CD4-positive, alpha-beta T cell treated with Interleukin-17A for 1 hour (primary cell): ENCODE results near the gene IQCE.
"Not testable (repeated sequence)": the region's sequence is repeated elsewhere in the genome, so short reads cannot be mapped to it uniquely, and the experiment has no call there.

Experiments used
- DNase-seq: peaks from one replicate; pipeline ENCODE4 v3.0.0-alpha.2; 2020

Gene IQCE

GRCh38 chr7:2555121-2556052 is 3.4 kb upstream of the IQCE start, which contains the start of gene BRAT1:
TSS of gene BRAT1 (minus strand) at chr7:2555524. CDS start at chr7:2554431, 1,093 bp downstream.
- peak; percentile 94 for DNase-seq

DNA sequence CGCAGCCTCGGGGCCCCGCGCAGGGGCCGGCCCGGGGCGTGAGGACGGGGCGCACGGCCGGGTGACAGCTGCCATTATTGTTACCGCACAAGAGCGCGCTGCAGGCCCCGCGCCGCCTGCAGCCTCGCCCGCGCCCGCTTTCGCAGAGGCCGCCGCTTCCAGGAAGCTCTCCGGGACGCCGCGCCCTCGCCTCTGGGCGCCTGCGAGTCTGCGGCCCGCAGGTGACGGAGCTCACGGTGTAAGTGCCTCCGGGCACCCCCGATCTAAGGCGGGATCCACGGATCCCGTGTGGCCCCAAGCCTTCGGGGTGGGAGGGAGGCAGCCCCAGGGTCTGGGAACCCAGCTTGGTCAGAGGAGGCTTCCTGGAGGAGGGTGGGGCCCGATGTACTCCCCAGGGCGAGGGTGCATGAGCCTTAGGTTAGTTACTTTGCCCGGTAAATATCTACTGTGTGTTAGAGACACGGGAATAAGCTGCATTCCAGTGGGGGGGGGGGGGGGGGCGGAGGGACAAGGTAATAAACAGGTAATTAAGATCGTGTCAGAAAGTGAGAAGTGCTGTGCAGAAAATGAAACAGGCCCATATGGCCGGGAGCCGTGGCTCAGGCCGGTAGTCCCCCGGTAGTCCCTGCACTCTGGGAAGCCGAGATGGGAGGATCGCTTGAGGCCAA is 638 bp downstream of the IQCE start:
- no peak for DNase-seq

- not testable (repeated sequence) for DNase-seq
Observed at GRCh38 chr7:2563955-2564354, 5.2 kb downstream of the IQCE start.

GRCh38 chr7:2564970-2565540 is 6.3 kb downstream of the IQCE start:
- no peak for DNase-seq

DNA sequence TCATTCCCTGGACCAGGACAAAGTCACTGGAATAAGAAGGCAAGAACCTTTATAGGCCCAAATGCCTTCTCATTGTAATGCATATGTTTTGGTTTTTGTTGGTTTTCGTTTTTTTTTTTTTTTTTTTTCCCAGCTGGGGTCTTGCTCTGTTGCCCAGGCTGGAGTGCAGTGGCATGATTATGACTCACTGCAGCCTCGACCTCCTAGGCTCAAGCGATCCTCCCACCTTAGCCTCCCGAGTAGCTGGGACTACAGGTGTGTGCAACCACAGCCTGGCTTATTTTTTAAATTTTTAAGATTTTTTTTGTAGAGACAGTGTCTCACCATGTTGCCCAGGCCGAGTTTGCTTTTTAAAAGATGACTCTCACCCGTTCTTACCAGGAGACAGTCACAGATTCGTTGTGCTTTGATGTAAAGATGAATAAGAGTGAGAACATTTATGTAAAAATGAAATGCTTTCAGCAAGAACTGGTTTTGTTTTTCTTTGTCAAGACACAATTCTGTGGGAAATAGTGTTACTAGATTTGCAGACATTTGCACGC is 7.6 kb downstream of the IQCE start:
- DNase-seq = no peak

- peak; percentile 42 for DNase-seq
Observed at GRCh38 chr7:2566890-2567678, 8.3 kb downstream of the IQCE start.

DNA sequence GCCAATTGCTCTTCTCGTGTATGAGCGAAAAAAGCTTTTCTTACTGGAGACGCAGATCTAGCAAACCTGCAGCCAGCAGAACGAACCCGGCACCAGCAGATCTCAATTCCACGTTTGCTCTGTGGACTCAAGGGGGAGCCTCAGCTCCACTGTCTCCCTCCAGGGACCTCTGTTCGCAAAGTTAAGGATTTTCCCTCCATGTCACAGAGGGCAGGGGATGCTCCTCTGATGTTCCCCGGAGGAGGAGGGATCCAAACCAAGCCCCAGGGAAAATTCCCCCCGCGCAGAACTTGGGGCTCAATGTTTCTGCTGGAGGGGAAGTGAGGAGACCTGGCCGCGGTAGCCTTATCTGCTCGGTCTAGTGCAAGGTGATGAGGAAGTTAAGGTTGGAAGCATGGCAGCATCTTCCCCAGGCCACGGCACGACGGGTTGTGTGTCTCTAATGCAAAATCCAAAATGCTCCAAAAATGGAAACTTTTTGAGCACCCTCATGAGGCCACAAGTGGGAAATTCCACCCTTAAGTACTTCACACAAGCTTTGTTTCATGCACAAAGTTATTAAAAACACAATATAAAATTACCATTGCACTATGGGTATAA is 9.0 kb downstream of the IQCE start:
- DNase-seq = no peak

GRCh38 chr7:2568521-2569223 is 9.9 kb downstream of the IQCE start:
- DNase-seq = no peak

- DNase-seq = no peak
Observed at GRCh38 chr7:2569421-2569820, 10.6 kb downstream of the IQCE start.

DNA sequence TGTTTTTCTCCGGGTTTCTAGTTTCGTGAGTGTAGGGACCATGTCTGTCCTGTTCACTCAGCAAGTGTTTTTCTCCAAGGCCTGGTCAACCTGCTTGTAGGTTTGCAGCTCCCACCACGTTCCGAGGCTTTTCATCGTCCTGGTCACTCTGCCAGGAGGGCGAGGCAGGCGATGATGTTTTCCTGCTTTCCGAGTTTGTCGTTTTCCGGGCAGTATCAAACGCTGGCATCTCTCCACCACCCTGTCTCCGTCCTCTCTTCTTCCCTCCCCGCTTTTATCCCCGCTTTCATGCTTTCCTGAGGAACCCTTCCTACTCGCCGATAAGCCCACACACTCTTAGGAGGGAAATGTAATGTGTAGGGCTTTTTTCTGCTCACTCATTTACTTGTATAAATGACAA is 11.2 kb downstream of the IQCE start:
- no peak for DNase-seq

DNA sequence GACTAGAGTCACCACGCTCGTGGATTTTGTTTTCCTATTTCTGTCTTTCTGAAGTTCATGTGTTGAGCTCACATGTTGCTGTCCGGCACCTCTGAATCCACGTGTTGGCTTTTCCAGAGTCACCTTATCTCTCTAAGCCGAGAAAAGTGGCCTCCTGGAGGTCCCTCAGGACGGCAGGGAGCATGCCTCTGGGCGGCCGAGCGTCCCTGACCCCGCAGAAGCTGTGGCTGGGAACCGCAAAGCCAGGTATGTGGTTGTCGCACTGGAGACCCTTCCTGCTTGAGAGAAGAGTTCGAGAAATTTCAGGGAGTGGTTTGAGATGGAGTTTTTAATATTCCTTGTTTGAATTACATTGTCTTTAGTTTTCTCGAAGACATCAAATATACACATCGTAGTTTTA is 12.6 kb downstream of the IQCE start:
- no peak for DNase-seq

- DNase-seq = no peak
Observed at GRCh38 chr7:2572101-2572842, 13.5 kb downstream of the IQCE start.

DNA sequence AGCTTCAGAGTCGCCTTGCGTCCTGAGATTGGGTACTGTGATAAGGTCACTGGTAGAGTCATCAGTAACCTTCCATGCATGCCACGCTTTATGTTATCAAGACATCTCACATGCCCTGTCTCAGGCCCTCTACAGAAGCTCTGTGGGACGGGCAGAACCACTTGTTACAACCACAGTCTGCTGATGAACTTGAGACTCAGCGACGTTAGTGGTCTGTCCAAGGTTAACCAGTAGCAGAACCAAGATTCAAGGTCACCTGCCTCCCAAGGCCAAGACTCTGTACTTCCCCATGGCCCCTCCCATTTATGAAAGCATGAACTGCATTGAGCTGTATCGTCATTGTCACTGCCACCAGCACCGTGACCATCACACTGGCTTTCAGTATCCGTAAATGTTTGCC is 15.0 kb downstream of the IQCE start:
- DNase-seq = no peak

- no peak for DNase-seq
Observed at GRCh38 chr7:2575046-2575732, 16.4 kb downstream of the IQCE start.

DNA sequence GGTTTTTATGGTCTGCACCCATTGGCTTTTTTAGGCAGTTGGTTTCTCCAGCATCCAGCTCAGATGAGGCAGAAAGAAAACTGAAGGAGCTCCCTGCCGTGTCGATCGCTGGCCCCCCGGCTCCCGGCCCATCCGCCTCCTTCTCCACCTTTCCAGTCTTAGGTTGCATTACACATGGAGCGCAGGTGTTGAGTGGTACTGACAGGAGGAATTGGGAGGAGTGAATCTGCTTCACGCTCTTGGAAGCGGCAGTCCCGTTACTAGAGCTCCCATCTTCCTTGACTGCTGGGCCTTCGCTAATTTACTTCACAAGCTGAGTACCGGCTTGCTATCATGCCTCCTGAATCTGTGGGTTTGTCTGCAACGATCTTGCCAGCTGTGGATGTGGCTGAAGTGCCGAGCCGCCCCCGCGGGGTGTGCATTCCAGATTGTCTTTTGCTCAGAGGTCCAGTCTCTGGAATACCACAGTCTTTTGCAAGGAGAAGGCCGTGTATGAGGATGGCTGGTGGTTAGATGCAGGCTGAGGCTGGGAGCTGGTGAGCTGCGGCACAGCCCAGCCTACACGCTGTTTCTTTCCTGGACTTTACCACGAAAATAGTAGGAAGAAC is 17.1 kb downstream of the IQCE start:
- no peak for DNase-seq

- DNase-seq = no peak
Observed at GRCh38 chr7:2576742-2577491, 18.1 kb downstream of the IQCE start.

DNA sequence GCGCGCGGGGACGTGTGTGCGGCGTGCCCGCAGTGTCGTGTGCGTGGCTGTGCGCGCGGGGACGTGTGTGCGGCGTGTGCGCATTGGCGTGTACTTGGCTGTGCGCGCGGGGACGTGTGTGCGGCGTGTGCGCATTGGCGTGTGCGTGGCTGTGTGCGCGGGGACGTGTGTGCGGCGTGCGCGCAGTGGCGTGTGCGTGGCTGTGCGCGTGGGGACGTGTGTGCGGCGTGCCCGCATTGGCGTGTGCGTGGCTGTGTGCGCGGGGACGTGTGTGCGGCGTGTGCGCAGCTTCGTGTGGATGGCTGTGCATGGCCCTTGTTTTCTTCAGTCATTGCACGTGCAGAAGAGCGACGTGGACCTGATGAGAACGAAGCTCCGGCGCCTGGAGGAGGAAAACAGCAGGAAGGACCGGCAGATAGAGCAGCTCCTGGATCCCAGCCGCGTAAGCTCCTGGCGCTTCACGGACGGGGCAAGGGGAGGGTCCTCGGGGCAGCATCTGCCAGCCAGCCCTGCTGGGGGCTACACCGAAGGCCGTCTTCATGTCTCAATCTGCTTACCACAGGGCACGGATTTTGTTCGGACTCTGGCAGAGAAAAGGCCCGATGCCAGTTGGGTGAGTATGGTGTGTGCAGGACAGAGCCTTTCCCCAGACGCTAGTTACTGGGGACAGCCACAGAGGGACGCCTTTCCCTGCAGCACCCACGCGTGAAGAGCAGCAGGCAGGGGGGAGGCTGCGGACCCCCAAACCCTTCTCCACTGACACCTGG is 19.3 kb downstream of the IQCE start:
- no peak for DNase-seq

- no peak for DNase-seq
Observed at GRCh38 chr7:2580636-2581035, 21.9 kb downstream of the IQCE start.
